ENCODE measurements around the gene PRKD1. TPM values are rescaled to one million over a fixed set of nuclear protein-coding genes. Genes with fewer than 3 reads are reported as not detected.
A peak's percentile ranks its signal among the peaks of the same experiment; 100 is the strongest.

PRKD1 gene
- total RNA-seq, 1 experiment from 2014 or later = 1.2 TPM

DNA sequence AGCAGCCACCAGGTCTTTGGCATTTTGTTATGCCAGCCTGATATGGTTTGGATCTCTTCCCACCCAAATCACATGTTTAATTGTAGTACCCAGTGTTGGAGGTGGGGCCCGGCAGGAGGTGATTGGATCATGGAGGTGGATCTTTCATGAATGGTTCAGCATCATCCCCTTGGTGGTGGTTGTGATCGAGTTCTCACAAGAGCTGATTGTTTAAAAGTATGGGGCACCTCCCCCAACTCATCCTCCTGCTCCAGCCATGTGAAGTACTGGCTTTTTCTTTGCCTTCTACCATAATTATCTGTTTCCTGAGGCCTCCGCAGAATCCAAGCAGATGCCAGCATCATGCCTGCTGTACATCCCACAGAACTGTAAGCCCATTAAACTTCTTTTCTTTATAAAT, 12.8 kb upstream of the PRKD1 start:
- no peak overlapping the region for H3K4me2 ChIP-seq (ENCODE audit: low read length)
- no peaks in the 10 kb centered on the region for H3F3A ChIP-seq (ENCODE audit: low read length, unreplicated experiment)
- no peaks in the 10 kb centered on the region for H3K36me3 ChIP-seq (ENCODE audit: low read depth, low read length)
- no peak overlapping the region for H3K27ac ChIP-seq (ENCODE audit: low read length)
- no peak for DNase-seq
- H3K79me2 ChIP-seq (ENCODE audit: low read length) = no peaks in the 10 kb centered on the region
- no peak for ATAC-seq
- H3K4me1 ChIP-seq (ENCODE audit: insufficient read depth, low read length) = no peaks in the 10 kb centered on the region
- no peak overlapping the region for H3K4me3 ChIP-seq (ENCODE audit: low read length)
- H3K9ac ChIP-seq (ENCODE audit: low read length) = no peak overlapping the region
- TF ChIP-seq EZH2phosphoT487 (IDR thresholded peaks at IDR 0.05; ENCODE audit: borderline replicate concordance, low read length) (no peak), EZH2 (IDR thresholded peaks at IDR 0.05; ENCODE audit: low read length, unreplicated experiment) (no peak)
- TF ChIP-seq, protein P1, sequence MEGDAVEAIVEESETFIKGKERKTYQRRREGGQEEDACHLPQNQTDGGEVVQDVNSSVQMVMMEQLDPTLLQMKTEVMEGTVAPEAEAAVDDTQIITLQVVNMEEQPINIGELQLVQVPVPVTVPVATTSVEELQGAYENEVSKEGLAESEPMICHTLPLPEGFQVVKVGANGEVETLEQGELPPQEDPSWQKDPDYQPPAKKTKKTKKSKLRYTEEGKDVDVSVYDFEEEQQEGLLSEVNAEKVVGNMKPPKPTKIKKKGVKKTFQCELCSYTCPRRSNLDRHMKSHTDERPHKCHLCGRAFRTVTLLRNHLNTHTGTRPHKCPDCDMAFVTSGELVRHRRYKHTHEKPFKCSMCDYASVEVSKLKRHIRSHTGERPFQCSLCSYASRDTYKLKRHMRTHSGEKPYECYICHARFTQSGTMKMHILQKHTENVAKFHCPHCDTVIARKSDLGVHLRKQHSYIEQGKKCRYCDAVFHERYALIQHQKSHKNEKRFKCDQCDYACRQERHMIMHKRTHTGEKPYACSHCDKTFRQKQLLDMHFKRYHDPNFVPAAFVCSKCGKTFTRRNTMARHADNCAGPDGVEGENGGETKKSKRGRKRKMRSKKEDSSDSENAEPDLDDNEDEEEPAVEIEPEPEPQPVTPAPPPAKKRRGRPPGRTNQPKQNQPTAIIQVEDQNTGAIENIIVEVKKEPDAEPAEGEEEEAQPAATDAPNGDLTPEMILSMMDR (conservative IDR thresholded peaks at IDR 0.05; ENCODE audit: low read depth, low read length) = no peak
- BruUV-seq (replicated peaks) = no TSS peak
- H3K9me3 ChIP-seq (ENCODE audit: low read length) = 0 out of 2 replicates have a peak, but pooled peaks cover 3% of the 10 kb centered on the region
- no peaks in the 10 kb centered on the region for H3K9me2 ChIP-seq (replicated peaks; ENCODE audit: low read length)
- POLR2A ChIA-PET (ENCODE audit: unreplicated experiment) = no interaction called here
- intact Hi-C loops (cut with micrococcal nuclease) = no loop called here
- H2AFZ ChIP-seq (ENCODE audit: low read length) = no peak overlapping the region
- CTCF ChIA-PET = no interaction called here
- no peaks in the 10 kb centered on the region for H4K20me1 ChIP-seq (ENCODE audit: low read length)
- H3K27me3 ChIP-seq (ENCODE audit: low read length) = no peaks in the 10 kb centered on the region

DNA sequence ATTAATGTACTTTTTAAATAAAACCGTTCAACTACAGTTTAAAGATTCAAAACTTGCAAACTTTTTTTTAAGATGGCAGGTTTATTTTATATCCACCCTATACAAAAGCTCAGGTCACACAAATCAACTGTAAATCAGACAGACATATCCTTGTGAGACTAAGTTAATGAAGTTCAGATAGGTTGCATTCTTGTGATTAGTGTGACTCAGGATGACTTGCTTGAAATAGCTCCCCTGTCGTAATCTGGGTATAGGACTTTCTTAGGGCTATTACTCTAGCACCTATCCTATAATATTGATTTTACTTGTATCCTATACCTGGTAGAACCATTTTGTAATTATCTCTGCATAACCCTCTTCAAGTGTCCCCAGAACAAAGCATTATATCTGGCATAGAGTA, 9.5 kb upstream of the PRKD1 start:
- POLR2A ChIA-PET (ENCODE audit: unreplicated experiment) = no interaction called here

DNA sequence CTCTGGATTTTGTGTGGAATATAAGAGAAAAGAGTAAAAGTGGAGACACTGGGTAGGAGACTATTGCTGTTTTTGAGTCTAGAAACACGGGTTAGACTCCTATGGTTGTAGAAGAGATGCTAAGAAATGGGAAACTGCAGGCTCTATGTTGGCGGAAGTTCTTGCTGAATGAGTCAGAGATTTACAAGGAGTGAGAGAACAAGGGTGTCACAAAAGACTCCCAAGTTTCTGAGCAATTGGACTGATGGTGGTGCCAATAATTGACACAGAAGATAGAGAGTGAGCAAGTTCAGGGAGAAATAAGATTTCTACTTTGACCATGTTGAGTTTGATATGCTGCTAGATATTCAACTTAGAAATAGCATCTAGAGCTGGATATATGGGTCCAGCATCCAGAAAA, 2.6 kb upstream of the PRKD1 start:
- BruUV-seq (replicated peaks) = no TSS peak
- CTCF ChIA-PET = no interaction called here
- Histone ChIP-seq H3K4me1 (ENCODE audit: insufficient read depth, low read length) (peaks cover 18% of the 10 kb centered on the region), H4K20me1 (ENCODE audit: low read length) (no peaks in the 10 kb centered on the region), H3K9ac (ENCODE audit: low read length) (no peak overlapping the region), H3F3A (ENCODE audit: low read length, unreplicated experiment) (no peaks in the 10 kb centered on the region), H3K36me3 (ENCODE audit: low read depth, low read length) (no peaks in the 10 kb centered on the region), H2AFZ (ENCODE audit: low read length) (no peak overlapping the region), H3K9me3 (ENCODE audit: low read length) (no peaks in the 10 kb centered on the region), H3K27me3 (ENCODE audit: low read length) (no peaks in the 10 kb centered on the region), H3K9me2 (replicated peaks; ENCODE audit: low read length) (no peaks in the 10 kb centered on the region), H3K27ac (ENCODE audit: low read length) (no peak overlapping the region), H3K4me2 (ENCODE audit: low read length) (no peak overlapping the region), H3K79me2 (ENCODE audit: low read length) (no peaks in the 10 kb centered on the region), H3K4me3 (ENCODE audit: low read length) (no peak overlapping the region)
- POLR2A ChIA-PET (ENCODE audit: unreplicated experiment) = no interaction called here
- intact Hi-C loops (cut with micrococcal nuclease) = loop anchor here (5.0 kb wide), 1 partner anchor 77 kb away; no protein-coding TSS in a partner anchor
- peak; percentile 44 for ATAC-seq
- peak; percentile 72 for DNase-seq
- TF ChIP-seq, protein P1 (conservative IDR thresholded peaks at IDR 0.05; ENCODE audit: low read depth, low read length) = no peak
- no peak for TF ChIP-seq EZH2 (IDR thresholded peaks at IDR 0.05; ENCODE audit: low read length, unreplicated experiment)
- TF ChIP-seq EZH2phosphoT487 (IDR thresholded peaks at IDR 0.05; ENCODE audit: borderline replicate concordance, low read length) = no peak

More for the DNA sequence above, 9.5 kb upstream of the PRKD1 start:
- ATAC-seq = no peak
- no peak overlapping the region for H3K27ac ChIP-seq (ENCODE audit: low read length)
- no peaks in the 10 kb centered on the region for H3K27me3 ChIP-seq (ENCODE audit: low read length)
- no TSS peak for BruUV-seq (replicated peaks)
- H3K79me2 ChIP-seq (ENCODE audit: low read length) = no peaks in the 10 kb centered on the region
- H3F3A ChIP-seq (ENCODE audit: low read length, unreplicated experiment) = no peaks in the 10 kb centered on the region
- no peaks in the 10 kb centered on the region for H3K9me2 ChIP-seq (replicated peaks; ENCODE audit: low read length)
- no peak overlapping the region for H2AFZ ChIP-seq (ENCODE audit: low read length)
- H3K4me3 ChIP-seq (ENCODE audit: low read length) = no peak overlapping the region
- no peaks in the 10 kb centered on the region for H3K9me3 ChIP-seq (ENCODE audit: low read length)
- H3K36me3 ChIP-seq (ENCODE audit: low read depth, low read length) = no peaks in the 10 kb centered on the region
- CTCF ChIA-PET = no interaction called here
- no peaks in the 10 kb centered on the region for H3K4me1 ChIP-seq (ENCODE audit: insufficient read depth, low read length)
- H3K9ac ChIP-seq (ENCODE audit: low read length) = no peak overlapping the region
- TF ChIP-seq EZH2 (IDR thresholded peaks at IDR 0.05; ENCODE audit: low read length, unreplicated experiment) = no peak
- no peak for TF ChIP-seq EZH2phosphoT487 (IDR thresholded peaks at IDR 0.05; ENCODE audit: borderline replicate concordance, low read length)
- TF ChIP-seq, protein P1 (conservative IDR thresholded peaks at IDR 0.05; ENCODE audit: low read depth, low read length) = no peak
- intact Hi-C loops (cut with micrococcal nuclease) = no loop called here
- H3K4me2 ChIP-seq (ENCODE audit: low read length) = no peak overlapping the region
- peak; percentile 6 for DNase-seq
- no peaks in the 10 kb centered on the region for H4K20me1 ChIP-seq (ENCODE audit: low read length)
